HCT116 (cell line): ENCODE results near the gene LAYN. TPM values are rescaled to one million over a fixed set of nuclear protein-coding genes. Genes with fewer than 3 reads are reported as not detected.

Experiments used
- ATAC-seq: fragments of 200-7000 bp; cut with Tn5 transposase; 2 replicates; pipeline ENCODE4 v1.9.1; 2020; ENCODE audit warnings: mild to moderate bottlenecking, moderate library complexity
- BruUV-seq: library from RNA; stranded (reverse); fragments of 400-500 nt; replicated peaks from 2 replicates; lab custom pipeline; 2021; lab: Mats Ljungman, UMichigan
- CTCF ChIA-PET: fragments of 300-600 bp; sonication (Branson Sonifier 250); formaldehyde crosslinking; loops from one replicate; lab custom pipeline; 2021; ENCODE audit warnings: antibody characterized with exemption; lab: Charles Lee
- POLR2A ChIA-PET: fragments of 300-600, 350-600 bp; sonication (Branson Sonifier 250); formaldehyde crosslinking; loops from one replicate; lab custom pipeline; 2021; ENCODE audit warnings: antibody characterized with exemption; lab: Charles Lee
- RAD21 ChIA-PET, 2 experiments: fragments of 300-600 bp; sonication (Branson Sonifier 250); formaldehyde crosslinking; loops; one replicate each; lab custom pipeline; 2023; ENCODE audit warnings: low total read pairs in 2 of 2; ENCODE audit not compliant: uncharacterized antibody in 2 of 2, unreplicated experiment in 2 of 2, low non-redundant PET in 1 of 2; lab: Charles Lee
- DNase-seq: peaks from one replicate; pipeline ENCODE4 v3.0.0-alpha.2; 2010; ENCODE audit warnings: low read depth, low spot score
- H2AFZ ChIP-seq: fragments of 200-600 bp; shearing (Covaris generic), sonication (generic); 2 replicates; pipeline ENCODE4 v1.6.1; 2017; ENCODE audit warnings: low read depth, mixed run types, mixed read lengths, antibody characterized with exemption, low read length; ENCODE audit not compliant: poor library complexity, severe bottlenecking
- H3K27ac ChIP-seq: 2 replicates; pipeline ENCODE4 v1.5.1; 2012; ENCODE audit warnings: low read depth, low read length
- H3K27me3 ChIP-seq: fragments of 200-600 bp; sonication (generic); 2 replicates; pipeline ENCODE4 v1.6.1; 2016; ENCODE audit warnings: mixed run types, low read length, mixed read lengths; ENCODE audit not compliant: insufficient read depth
- H3K36me3 ChIP-seq, 2 experiments: fragments of 200-500 bp in 1 of 2; fragments of 200-600 bp in 1 of 2; sonication (Bioruptor generic) in 1 of 2; sonication (generic) in 1 of 2; 2 replicates each; pipeline versions ENCODE4 v1.5.1 to v1.6.1; 2014 to 2016; ENCODE audit warnings: low read length in 2 of 2, inconsistent platforms in 1 of 2, mixed read lengths in 1 of 2, mixed run types in 1 of 2; ENCODE audit not compliant: insufficient read depth in 2 of 2, control insufficient read depth in 1 of 2
- H3K4me1 ChIP-seq, 2 experiments: fragments of 200-600 bp in 1 of 2; sonication (generic) in 1 of 2; 2 replicates each; pipeline versions ENCODE4 v1.5.1 to v1.6.1; 2012 to 2017; ENCODE audit warnings: low read length in 2 of 2, inconsistent platforms in 1 of 2, mild to moderate bottlenecking in 1 of 2, mixed read lengths in 1 of 2, mixed run types in 1 of 2, moderate library complexity in 1 of 2; ENCODE audit not compliant: insufficient read depth in 2 of 2, control insufficient read depth in 1 of 2
- H3K4me2 ChIP-seq: fragments of 200-600 bp; sonication (generic); 2 replicates; pipeline ENCODE4 v1.6.1; 2017; ENCODE audit warnings: mixed run types, low read length, mixed read lengths
- H3K4me3 ChIP-seq, 2 experiments: fragments of 200-600 bp in 1 of 2; sonication (generic) in 1 of 2; replicated peaks in 1 of 2; 2 replicates each; pipeline ENCODE4 v1.5.1; 2011 to 2016; ENCODE audit warnings: low read length in 2 of 2, control low read depth in 1 of 2, low read depth in 1 of 2, mild to moderate bottlenecking in 1 of 2, mixed read lengths in 1 of 2, mixed run types in 1 of 2
- H3K79me2 ChIP-seq: fragments of 200-600 bp; sonication (generic); 2 replicates; pipeline ENCODE4 v1.6.1; 2017; ENCODE audit warnings: mild to moderate bottlenecking, mixed run types, low read length, moderate library complexity, mixed read lengths; ENCODE audit not compliant: insufficient read depth
- H3K9ac ChIP-seq: fragments of 200-600 bp; sonication (generic); 2 replicates; pipeline ENCODE4 v1.6.1; 2016; ENCODE audit warnings: low read length, mixed read lengths
- H3K9me2 ChIP-seq: fragments of 200-600 bp; sonication (generic), shearing (Covaris generic); 2 replicates; pipeline ENCODE4 v1.6.1; 2017; ENCODE audit warnings: mixed run types, mild to moderate bottlenecking, moderate library complexity; ENCODE audit not compliant: insufficient read depth
- H3K9me3 ChIP-seq, 2 experiments: fragments of 200-500 bp in 1 of 2; fragments of 200-600 bp in 1 of 2; sonication (Bioruptor generic) in 1 of 2; sonication (generic) in 1 of 2; 2 replicates each; pipeline ENCODE4 v1.6.1; 2014 to 2017; ENCODE audit warnings: low read length in 2 of 2, mixed read lengths in 2 of 2, inconsistent platforms in 1 of 2, low read depth in 1 of 2, mild to moderate bottlenecking in 1 of 2, mixed run types in 1 of 2, moderate library complexity in 1 of 2; ENCODE audit not compliant: control insufficient read depth in 1 of 2, insufficient read depth in 1 of 2
- H4K20me1 ChIP-seq: fragments of 200-600 bp; sonication (generic), shearing (Covaris generic); 2 replicates; pipeline ENCODE4 v1.6.1; 2017; ENCODE audit warnings: mixed run types, mild to moderate bottlenecking, moderate library complexity; ENCODE audit not compliant: insufficient read depth
- ELF1 ChIP-seq: IDR thresholded peaks from 2 replicates; pipeline ENCODE4 v1.6.1; 2012; ENCODE audit warnings: low read depth, borderline replicate concordance
- FOSL1 ChIP-seq: IDR thresholded peaks from 2 replicates; pipeline ENCODE4 v1.6.1; 2012; ENCODE audit warnings: low read depth
- SIN3A ChIP-seq: IDR thresholded peaks from 2 replicates; pipeline ENCODE4 v1.6.1; 2012; ENCODE audit warnings: low read depth
- SRF ChIP-seq: IDR thresholded peaks from 2 replicates; pipeline ENCODE4 v1.6.1; 2012; ENCODE audit warnings: low read depth
- YY1 ChIP-seq: IDR thresholded peaks from 2 replicates; pipeline ENCODE4 v1.6.1; 2011; ENCODE audit warnings: low read length, low read depth, moderate library complexity, mild to moderate bottlenecking; ENCODE audit not compliant: insufficient replicate concordance; ENCODE audit errors: extremely low read depth
- ZFX ChIP-seq: fragments of 450-650 bp; IDR thresholded peaks from 2 replicates; pipeline ENCODE4 v1.6.1; 2017
- intact Hi-C: fragments of 100-400 bp; cut with micrococcal nuclease; formaldehyde crosslinking; loops from 2 replicates; pipeline ENCODE4 v1.10.0; 2022
- total RNA-seq: library from RNA; stranded (reverse); gene quantifications from one replicate; pipeline ENCODE4 v1.2.1, GENCODE V29; 2021; ENCODE audit not compliant: unreplicated experiment
- TF ChIP-seq, protein P1 (sequence below): IDR thresholded peaks from 2 replicates; pipeline ENCODE4 v1.6.1; 2012

LAYN gene
- total RNA-seq, 1 experiment from 2014 or later = not detected

GRCh38 chr11:111531136-111531535 lies 9.4 kb upstream of the LAYN start:
- Histone ChIP-seq H3K79me2 (no peaks in the 10 kb centered on the region), H3K4me1 (peaks cover 0 to 20% of the 10 kb centered on the region in 2 experiments; a peak in 2 of 4 replicates), H3K9ac (no peak overlapping the region), H4K20me1 (no peaks in the 10 kb centered on the region), H3K9me3 (no peaks in the 10 kb centered on the region), H3K27ac (no peak overlapping the region), H3K4me2 (no peak overlapping the region), H3K4me3 (no peak overlapping the region), H3K36me3 (no peaks in the 10 kb centered on the region), H3K9me2 (no peaks in the 10 kb centered on the region), H2AFZ (peak overlapping the region; percentile 23), H3K27me3 (no peaks in the 10 kb centered on the region; the same call in 1 of the 2 replicates)
- RAD21 ChIA-PET = no interaction called here
- no TSS peak for BruUV-seq
- POLR2A ChIA-PET = no interaction called here
- DNase-seq (no peak), ATAC-seq (no peak)
- intact Hi-C loops = no loop called here
- TF ChIP-seq ELF1 = no peak
- TF ChIP-seq FOSL1 = no peak
- no peak for TF ChIP-seq SIN3A
- no peak for TF ChIP-seq ZFX
- TF ChIP-seq SRF = no peak
- TF ChIP-seq YY1 = no peak
- CTCF ChIA-PET = no interaction called here

- peak; percentile 73 for ATAC-seq
- ChIA-PET RAD21 (no interaction called here), POLR2A (no interaction called here), CTCF (no interaction called here)
- Histone ChIP-seq H3K79me2 (no peaks in the 10 kb centered on the region), H2AFZ (peak overlapping the region; percentile 23), H3K4me3 (no peak overlapping the region), H4K20me1 (no peaks in the 10 kb centered on the region), H3K4me2 (peak overlapping the region; percentile 5; the same call in 1 of the 2 replicates), H3K9me2 (no peaks in the 10 kb centered on the region), H3K4me1 (peaks cover 0 to 14% of the 10 kb centered on the region in 2 experiments; a peak in 2 of 4 replicates), H3K9ac (no peak overlapping the region), H3K36me3 (no peaks in the 10 kb centered on the region), H3K9me3 (no peaks in the 10 kb centered on the region), H3K27ac (no peak overlapping the region), H3K27me3 (no peaks in the 10 kb centered on the region; the same call in 1 of the 2 replicates)
- TF ChIP-seq, protein P1, sequence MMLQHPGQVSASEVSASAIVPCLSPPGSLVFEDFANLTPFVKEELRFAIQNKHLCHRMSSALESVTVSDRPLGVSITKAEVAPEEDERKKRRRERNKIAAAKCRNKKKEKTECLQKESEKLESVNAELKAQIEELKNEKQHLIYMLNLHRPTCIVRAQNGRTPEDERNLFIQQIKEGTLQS = no peak
- TF ChIP-seq FOSL1 = 0 out of 2 replicates have a peak, but pooled peaks have one; percentile 12
- no TSS peak for BruUV-seq
- DNase-seq = peak; percentile 3
- intact Hi-C loops = no loop called here
These were observed 8.7 kb upstream of the LAYN start for GRCh38 chr11:111531687-111532364.
